Measurements from ENCODE around the gene CRELD1.

CRELD1 gene

GRCh38 chr3:9917820-9918219, 15.8 kb upstream of the CRELD1 start:
- H3K79me2 ChIP-seq (ENCODE audit: insufficient read depth, low read depth), result no peaks in the 10 kb centered on the region
- no peak overlapping the region for H3K27ac ChIP-seq
- no peaks in the 10 kb centered on the region for H3K27me3 ChIP-seq (ENCODE audit: insufficient read depth, low read depth)
- TF ChIP-seq CTCF (conservative IDR thresholded peaks at IDR 0.05; ENCODE audit: low read depth, low read length), result no peak
- H3K4me2 ChIP-seq, result no peak overlapping the region
- peaks cover 21% of the 10 kb centered on the region for H3K4me1 ChIP-seq (ENCODE audit: low read depth, poor library complexity, severe bottlenecking)
- no peak overlapping the region for H3K4me3 ChIP-seq (IDR thresholded peaks at IDR 0.05; ENCODE audit: insufficient read depth, low read depth, low read length)
- no peaks in the 10 kb centered on the region for H3K36me3 ChIP-seq (ENCODE audit: insufficient read depth)
- H4K20me1 ChIP-seq (ENCODE audit: insufficient read depth), result no peaks in the 10 kb centered on the region
- no peak overlapping the region for H2AFZ ChIP-seq (ENCODE audit: low read depth)
- no peak overlapping the region for H3K9ac ChIP-seq

GRCh38 chr3:9918261-9919038, 15.2 kb upstream of the CRELD1 start:
- TF ChIP-seq CTCF (conservative IDR thresholded peaks at IDR 0.05; ENCODE audit: low read depth, low read length), result no peak
- Histone ChIP-seq H3K9ac (no peak overlapping the region), H4K20me1 (ENCODE audit: insufficient read depth) (no peaks in the 10 kb centered on the region), H3K4me2 (no peak overlapping the region), H3K4me3 (IDR thresholded peaks at IDR 0.05; ENCODE audit: insufficient read depth, low read depth, low read length) (no peak overlapping the region), H3K27ac (no peak overlapping the region), H3K79me2 (ENCODE audit: insufficient read depth, low read depth) (no peaks in the 10 kb centered on the region), H3K36me3 (ENCODE audit: insufficient read depth) (no peaks in the 10 kb centered on the region), H3K4me1 (ENCODE audit: low read depth, poor library complexity, severe bottlenecking) (peaks cover 15% of the 10 kb centered on the region), H3K27me3 (ENCODE audit: insufficient read depth, low read depth) (no peaks in the 10 kb centered on the region), H2AFZ (ENCODE audit: low read depth) (no peak overlapping the region)

- no peak overlapping the region for H3K9ac ChIP-seq
- TF ChIP-seq CTCF (conservative IDR thresholded peaks at IDR 0.05; ENCODE audit: low read depth, low read length), result no peak
- H2AFZ ChIP-seq (ENCODE audit: low read depth), result no peak overlapping the region
Measured at GRCh38 chr3:9928158-9928557, 5.5 kb upstream of the CRELD1 start.

GRCh38 chr3:9930804-9931418, 2.7 kb upstream of the CRELD1 start:
- no peak overlapping the region for H2AFZ ChIP-seq (ENCODE audit: low read depth)
- peaks cover 20% of the 10 kb centered on the region for H3K4me1 ChIP-seq (ENCODE audit: low read depth, poor library complexity, severe bottlenecking)
- H3K36me3 ChIP-seq (ENCODE audit: insufficient read depth), result no peaks in the 10 kb centered on the region
- H3K4me3 ChIP-seq (IDR thresholded peaks at IDR 0.05; ENCODE audit: insufficient read depth, low read depth, low read length), result no peak overlapping the region
- peak; percentile 13; the same call in 1 of the 2 replicates for TF ChIP-seq CTCF (conservative IDR thresholded peaks at IDR 0.05; ENCODE audit: low read depth, low read length)
- H3K27ac ChIP-seq, result no peak overlapping the region
- H3K4me2 ChIP-seq, result no peak overlapping the region
- no peaks in the 10 kb centered on the region for H4K20me1 ChIP-seq (ENCODE audit: insufficient read depth)
- no peaks in the 10 kb centered on the region for H3K27me3 ChIP-seq (ENCODE audit: insufficient read depth, low read depth)
- H3K9ac ChIP-seq, result no peak overlapping the region
- H3K79me2 ChIP-seq (ENCODE audit: insufficient read depth, low read depth), result no peaks in the 10 kb centered on the region; the same call in 1 of the 2 replicates

More at GRCh38 chr3:9928158-9928557, 5.5 kb upstream of the CRELD1 start:
- H3K4me2 ChIP-seq, result no peak overlapping the region
- no peaks in the 10 kb centered on the region for H4K20me1 ChIP-seq (ENCODE audit: insufficient read depth)
- H3K4me3 ChIP-seq (IDR thresholded peaks at IDR 0.05; ENCODE audit: insufficient read depth, low read depth, low read length), result no peak overlapping the region
- H3K27me3 ChIP-seq (ENCODE audit: insufficient read depth, low read depth), result no peaks in the 10 kb centered on the region
- H3K4me1 ChIP-seq (ENCODE audit: low read depth, poor library complexity, severe bottlenecking), result peaks cover 5% of the 10 kb centered on the region
- H3K27ac ChIP-seq, result no peak overlapping the region
- no peaks in the 10 kb centered on the region; the same call in 1 of the 2 replicates for H3K79me2 ChIP-seq (ENCODE audit: insufficient read depth, low read depth)
- no peaks in the 10 kb centered on the region for H3K36me3 ChIP-seq (ENCODE audit: insufficient read depth)
